ENCODE results near the gene DSCAM. TPM values are rescaled to one million over a fixed set of nuclear protein-coding genes. Genes with fewer than 3 reads are reported as not detected.

The DSCAM gene
- total and polyA plus RNA-seq, 2 experiments from 2014 or later = 0.23 to 0.42 TPM

DNA sequence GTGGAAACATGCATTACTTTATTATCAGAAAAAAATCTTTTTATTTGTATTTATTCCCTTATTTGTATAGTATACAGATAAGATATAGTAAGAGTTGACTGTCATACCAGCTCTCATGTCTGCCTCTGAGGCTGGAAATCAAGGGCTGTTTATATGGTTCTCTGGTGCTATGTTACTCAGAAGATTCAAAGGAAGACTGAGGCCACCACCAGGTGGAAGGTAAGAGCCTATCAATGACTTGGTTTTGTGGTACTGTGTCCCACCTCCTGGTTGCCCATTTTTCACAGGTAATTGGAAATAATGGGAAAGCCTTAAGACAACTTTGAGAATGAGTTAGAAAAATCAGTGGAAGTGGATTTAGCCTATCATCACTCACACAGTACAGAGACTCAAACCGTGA, 342.1 kb downstream of the DSCAM start:
- TF ChIP-seq, protein P1, sequence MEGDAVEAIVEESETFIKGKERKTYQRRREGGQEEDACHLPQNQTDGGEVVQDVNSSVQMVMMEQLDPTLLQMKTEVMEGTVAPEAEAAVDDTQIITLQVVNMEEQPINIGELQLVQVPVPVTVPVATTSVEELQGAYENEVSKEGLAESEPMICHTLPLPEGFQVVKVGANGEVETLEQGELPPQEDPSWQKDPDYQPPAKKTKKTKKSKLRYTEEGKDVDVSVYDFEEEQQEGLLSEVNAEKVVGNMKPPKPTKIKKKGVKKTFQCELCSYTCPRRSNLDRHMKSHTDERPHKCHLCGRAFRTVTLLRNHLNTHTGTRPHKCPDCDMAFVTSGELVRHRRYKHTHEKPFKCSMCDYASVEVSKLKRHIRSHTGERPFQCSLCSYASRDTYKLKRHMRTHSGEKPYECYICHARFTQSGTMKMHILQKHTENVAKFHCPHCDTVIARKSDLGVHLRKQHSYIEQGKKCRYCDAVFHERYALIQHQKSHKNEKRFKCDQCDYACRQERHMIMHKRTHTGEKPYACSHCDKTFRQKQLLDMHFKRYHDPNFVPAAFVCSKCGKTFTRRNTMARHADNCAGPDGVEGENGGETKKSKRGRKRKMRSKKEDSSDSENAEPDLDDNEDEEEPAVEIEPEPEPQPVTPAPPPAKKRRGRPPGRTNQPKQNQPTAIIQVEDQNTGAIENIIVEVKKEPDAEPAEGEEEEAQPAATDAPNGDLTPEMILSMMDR (IDR thresholded peaks at IDR 0.05; ENCODE audit: low read depth, low read length) = no peak
- no peaks in the 10 kb centered on the region for H3K27me3 ChIP-seq
- no peaks in the 10 kb centered on the region for H3K9me3 ChIP-seq (ENCODE audit: low read depth)
- no peak overlapping the region for H3K27ac ChIP-seq
- no peak overlapping the region for H3K4me3 ChIP-seq
- DNase-seq (ENCODE audit: low read depth in 1 of 2, low spot score in 1 of 2) = no peak
- H3K4me1 ChIP-seq (ENCODE audit: low read depth) = peaks cover 7% of the 10 kb centered on the region
- no peaks in the 10 kb centered on the region for H3K36me3 ChIP-seq

DNA sequence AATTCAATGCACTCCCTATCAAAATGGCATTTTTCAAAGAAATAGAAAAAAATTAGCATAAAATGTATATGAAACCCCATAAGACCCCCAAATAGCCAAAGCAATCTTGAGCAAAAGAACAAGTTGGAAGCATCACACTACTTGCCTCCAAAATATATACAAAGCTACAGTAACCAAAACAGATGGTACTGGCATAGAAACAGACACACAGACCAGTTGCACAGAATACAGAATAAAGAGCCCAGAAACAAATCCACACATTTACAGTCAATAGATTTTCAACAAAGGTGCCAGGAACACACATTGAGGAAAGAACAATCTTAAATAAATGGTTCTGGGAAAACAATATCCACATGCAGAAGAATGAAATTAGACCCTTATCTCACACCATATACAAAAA, 350.8 kb downstream of the DSCAM start:
- Histone ChIP-seq H3K9me3 (ENCODE audit: low read depth) (no peaks in the 10 kb centered on the region), H3K4me1 (ENCODE audit: low read depth) (no peaks in the 10 kb centered on the region), H3K27me3 (no peaks in the 10 kb centered on the region), H3K27ac (no peak overlapping the region), H3K36me3 (no peaks in the 10 kb centered on the region), H3K4me3 (no peak overlapping the region)
- no peak for DNase-seq (ENCODE audit: low read depth in 1 of 2, low spot score in 1 of 2)
- TF ChIP-seq, protein P1 (IDR thresholded peaks at IDR 0.05; ENCODE audit: low read depth, low read length) = no peak

DNA sequence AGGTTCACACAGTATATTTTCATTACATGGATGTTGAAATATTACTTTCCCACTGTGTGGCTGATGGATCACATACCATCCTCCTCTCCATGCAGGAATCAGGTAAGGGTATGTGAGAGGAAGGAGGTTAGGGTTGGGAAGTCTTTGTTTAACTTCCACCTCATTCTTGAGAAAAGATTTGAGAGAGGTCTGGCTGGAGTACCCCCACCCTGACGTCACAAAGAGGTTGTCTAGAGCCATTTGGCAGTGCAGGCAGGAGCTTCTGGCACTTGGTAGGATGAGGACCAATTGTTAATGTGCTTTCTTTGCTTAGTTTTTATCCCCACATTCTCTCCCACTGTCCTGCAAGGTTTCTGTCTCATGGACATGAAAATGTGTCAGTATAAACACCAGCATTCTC, 356.6 kb downstream of the DSCAM start:
- no peaks in the 10 kb centered on the region for H3K9me3 ChIP-seq (ENCODE audit: low read depth)
- H3K4me3 ChIP-seq = no peak overlapping the region
- no peaks in the 10 kb centered on the region for H3K27me3 ChIP-seq
- H3K27ac ChIP-seq = no peak overlapping the region
- no peaks in the 10 kb centered on the region for H3K36me3 ChIP-seq
- no peaks in the 10 kb centered on the region for H3K4me1 ChIP-seq (ENCODE audit: low read depth)
- no peak for DNase-seq (ENCODE audit: low read depth in 1 of 2, low spot score in 1 of 2)
- TF ChIP-seq, protein P1 (IDR thresholded peaks at IDR 0.05; ENCODE audit: low read depth, low read length) = no peak

DNA sequence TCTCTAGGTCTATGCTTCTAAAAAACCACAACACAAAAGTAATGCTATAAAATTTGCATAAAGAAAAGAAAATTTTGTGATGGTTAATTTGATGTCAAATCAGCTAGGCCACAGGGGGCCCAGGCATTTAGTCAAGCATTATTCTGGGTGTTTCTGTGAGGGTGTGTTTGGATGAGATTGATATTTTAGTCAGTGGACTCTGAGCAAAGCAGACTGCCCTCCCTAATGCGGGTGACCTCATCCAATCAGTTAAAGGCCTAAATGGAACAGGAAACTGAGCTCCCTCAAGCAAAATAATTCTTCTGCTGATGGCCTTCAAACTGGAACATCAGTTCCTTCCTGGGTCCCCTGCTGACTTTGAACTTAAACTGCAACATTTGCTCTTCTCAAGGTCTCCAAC, 358.0 kb downstream of the DSCAM start:
- Histone ChIP-seq H3K4me1 (ENCODE audit: low read depth) (no peaks in the 10 kb centered on the region), H3K9me3 (ENCODE audit: low read depth) (no peaks in the 10 kb centered on the region), H3K4me3 (no peak overlapping the region), H3K27ac (no peak overlapping the region), H3K36me3 (no peaks in the 10 kb centered on the region), H3K27me3 (no peaks in the 10 kb centered on the region)
- no peak for DNase-seq (ENCODE audit: low read depth in 1 of 2, low spot score in 1 of 2)
- TF ChIP-seq, protein P1 (IDR thresholded peaks at IDR 0.05; ENCODE audit: low read depth, low read length) = no peak

DNA sequence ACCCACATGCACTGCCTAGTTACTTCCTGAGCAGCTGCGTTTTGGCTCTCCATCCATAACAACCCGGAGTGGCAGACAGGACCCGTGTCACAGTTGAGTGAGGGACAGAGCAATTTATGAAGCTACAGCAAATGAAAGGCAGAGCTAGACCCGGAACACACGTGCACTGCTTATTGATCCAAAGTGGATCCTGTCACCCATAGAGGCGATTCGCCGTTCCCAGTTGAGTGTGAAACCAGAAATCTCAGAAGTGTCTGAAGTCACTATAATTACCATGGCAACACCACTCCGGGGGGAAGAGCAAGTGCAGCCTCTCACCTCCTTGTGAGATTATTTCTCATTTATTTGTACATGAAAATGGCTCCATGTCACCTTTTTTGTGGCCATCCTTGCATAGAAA, 365.2 kb downstream of the DSCAM start:
- DNase-seq (ENCODE audit: low read depth in 1 of 2, low spot score in 1 of 2) = no peak
- Histone ChIP-seq H3K27me3 (no peaks in the 10 kb centered on the region), H3K36me3 (no peaks in the 10 kb centered on the region), H3K4me1 (ENCODE audit: low read depth) (no peaks in the 10 kb centered on the region), H3K9me3 (ENCODE audit: low read depth) (no peaks in the 10 kb centered on the region), H3K4me3 (no peak overlapping the region), H3K27ac (no peak overlapping the region)
- TF ChIP-seq, protein P1 (IDR thresholded peaks at IDR 0.05; ENCODE audit: low read depth, low read length) = no peak

DNA sequence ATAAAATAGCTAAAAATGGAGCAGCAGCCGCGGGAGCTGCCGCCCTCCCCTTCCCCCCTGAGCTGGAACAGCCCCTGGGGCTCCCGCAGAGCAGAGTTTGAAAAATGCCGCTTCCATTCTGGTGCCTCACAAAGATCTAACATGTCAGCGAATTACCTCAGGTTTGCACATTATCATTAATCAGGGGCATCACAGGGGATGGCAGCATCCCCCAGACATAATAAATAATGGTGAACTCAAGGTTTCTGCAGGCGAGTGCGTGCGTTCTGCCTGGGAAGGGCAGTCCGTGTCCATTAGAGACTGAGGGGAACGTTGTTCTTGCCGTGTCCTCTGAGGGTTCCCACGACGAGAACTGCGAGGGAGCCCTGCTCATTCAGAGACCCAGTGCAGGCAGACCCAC, 372.4 kb downstream of the DSCAM start:
- no peaks in the 10 kb centered on the region for H3K9me3 ChIP-seq (ENCODE audit: low read depth)
- no peaks in the 10 kb centered on the region for H3K36me3 ChIP-seq
- H3K27me3 ChIP-seq = no peaks in the 10 kb centered on the region
- TF ChIP-seq, protein P1 (IDR thresholded peaks at IDR 0.05; ENCODE audit: low read depth, low read length) = no peak
- DNase-seq (ENCODE audit: low read depth in 1 of 2, low spot score in 1 of 2) = no peak
- H3K27ac ChIP-seq = no peak overlapping the region
- no peak overlapping the region for H3K4me3 ChIP-seq
- H3K4me1 ChIP-seq (ENCODE audit: low read depth) = no peaks in the 10 kb centered on the region
